HAP-1 (cell line): ENCODE results near the gene TAMALIN.

ENCODE experiments used
- DNase-seq, 2 experiments: peaks; one replicate each; pipeline ENCODE4 v3.0.0-alpha.2; 2016 to 2020; ENCODE audit warnings: low spot score in 2 of 2
- H3K27me3 ChIP-seq: fragments of 250-450 bp; sonication (Bioruptor Pico); 2 replicates; pipeline ENCODE4 v1.5.1; 2020; ENCODE audit warnings: low read depth, mild to moderate bottlenecking, moderate library complexity
- H3K36me3 ChIP-seq: fragments of 250-450 bp; sonication (Bioruptor Pico); replicated peaks from 2 replicates; pipeline ENCODE4 v1.5.1; 2020; ENCODE audit warnings: mild to moderate bottlenecking
- H3K4me1 ChIP-seq: fragments of 250-450 bp; sonication (Bioruptor Pico); 2 replicates; pipeline ENCODE4 v1.5.1; 2020; ENCODE audit warnings: mild to moderate bottlenecking
- H3K4me3 ChIP-seq: fragments of 250-450 bp; sonication (Bioruptor Pico); 2 replicates; pipeline ENCODE4 v1.5.1; 2020; ENCODE audit warnings: mild to moderate bottlenecking, moderate library complexity
- H3K9me3 ChIP-seq: fragments of 250-450 bp; sonication (Bioruptor Pico); 2 replicates; pipeline ENCODE4 v1.5.1; 2020; ENCODE audit warnings: mild to moderate bottlenecking, moderate library complexity
- in situ Hi-C: fragments of 300-500 bp; cut with MboI; formaldehyde crosslinking; loops from 3 replicates; pipeline ENCODE4 v1.14.3; 2020; ENCODE audit warnings: low sequenced_read_pairs, inconsistent platforms, mixed read lengths

TAMALIN gene

GRCh38 chr12:51997136-51997535 is 9.6 kb upstream of the TAMALIN start:
- peaks cover 50% of the 10 kb centered on the region for H3K36me3 ChIP-seq
- in situ Hi-C loops = no loop called here
- H3K4me3 ChIP-seq = no peak overlapping the region

GRCh38 chr12:52003016-52003550 is 3.7 kb upstream of the TAMALIN start:
- DNase-seq = no peak
- Histone ChIP-seq H3K27me3 (no peaks in the 10 kb centered on the region), H3K36me3 (peaks cover 9% of the 10 kb centered on the region), H3K4me1 (peaks cover 4% of the 10 kb centered on the region; the same call in 1 of the 2 replicates), H3K9me3 (no peaks in the 10 kb centered on the region), H3K4me3 (no peak overlapping the region)
- in situ Hi-C loops = no loop called here

More at GRCh38 chr12:51997136-51997535, 9.6 kb upstream of the TAMALIN start:
- peaks cover 2% of the 10 kb centered on the region for H3K4me1 ChIP-seq
- no peaks in the 10 kb centered on the region for H3K9me3 ChIP-seq
- DNase-seq = no peak
- no peaks in the 10 kb centered on the region for H3K27me3 ChIP-seq

- in situ Hi-C loops = no loop called here
- DNase-seq = no peak
- peaks cover 4% of the 10 kb centered on the region; the same call in 1 of the 2 replicates for H3K4me1 ChIP-seq
Measured at GRCh38 chr12:52003591-52003990, 3.2 kb upstream of the TAMALIN start.

GRCh38 chr12:52004042-52004648 is 2.6 kb upstream of the TAMALIN start:
- peaks cover 5% of the 10 kb centered on the region for H3K36me3 ChIP-seq
- no peak overlapping the region for H3K4me3 ChIP-seq
- no peaks in the 10 kb centered on the region for H3K9me3 ChIP-seq
- H3K27me3 ChIP-seq = no peaks in the 10 kb centered on the region
- peak; percentile 26 to 69 for DNase-seq
- in situ Hi-C loops = no loop called here
- peaks cover 4% of the 10 kb centered on the region; the same call in 1 of the 2 replicates for H3K4me1 ChIP-seq

More at GRCh38 chr12:52003591-52003990, 3.2 kb upstream of the TAMALIN start:
- Histone ChIP-seq H3K4me3 (no peak overlapping the region), H3K27me3 (no peaks in the 10 kb centered on the region), H3K9me3 (no peaks in the 10 kb centered on the region), H3K36me3 (peaks cover 9% of the 10 kb centered on the region)

- Histone ChIP-seq H3K27me3 (no peaks in the 10 kb centered on the region), H3K36me3 (no peaks in the 10 kb centered on the region; the same call in 1 of the 2 replicates), H3K4me1 (peaks cover 7% of the 10 kb centered on the region), H3K9me3 (no peaks in the 10 kb centered on the region), H3K4me3 (no peak overlapping the region)
- in situ Hi-C loops = no loop called here
- DNase-seq = no peak
Measured at GRCh38 chr12:52005218-52005902, 1.4 kb upstream of the TAMALIN start.

- Histone ChIP-seq H3K27me3 (no peaks in the 10 kb centered on the region), H3K4me1 (peaks cover 7% of the 10 kb centered on the region), H3K36me3 (no peaks in the 10 kb centered on the region; the same call in none of the 2 replicates), H3K4me3 (peak overlapping the region; percentile 54), H3K9me3 (no peaks in the 10 kb centered on the region)
- no peak for DNase-seq
- in situ Hi-C loops = no loop called here
Measured at GRCh38 chr12:52005903-52006703, 643 bp upstream of the TAMALIN start.

GRCh38 chr12:52007158-52007921 is 594 bp downstream of the TAMALIN start:
- Histone ChIP-seq H3K27me3 (no peaks in the 10 kb centered on the region), H3K4me1 (peaks cover 7% of the 10 kb centered on the region), H3K4me3 (peak overlapping the region; percentile 54), H3K9me3 (no peaks in the 10 kb centered on the region), H3K36me3 (no peaks in the 10 kb centered on the region; the same call in none of the 2 replicates)
- DNase-seq = peak in 1 of 2 experiments; percentile 46
- in situ Hi-C loops = no loop called here

- H3K4me3 ChIP-seq = peak overlapping the region; percentile 54
- in situ Hi-C loops = no loop called here
Measured at GRCh38 chr12:52007982-52008510, 1.3 kb downstream of the TAMALIN start.

GRCh38 chr12:52009081-52009751 is 2.5 kb downstream of the TAMALIN start:
- Histone ChIP-seq H3K4me1 (peaks cover 7% of the 10 kb centered on the region), H3K27me3 (no peaks in the 10 kb centered on the region), H3K4me3 (no peak overlapping the region), H3K36me3 (no peaks in the 10 kb centered on the region; the same call in 1 of the 2 replicates), H3K9me3 (no peaks in the 10 kb centered on the region)
- in situ Hi-C loops = no loop called here
- no peak for DNase-seq

More at GRCh38 chr12:52007982-52008510, 1.3 kb downstream of the TAMALIN start:
- Histone ChIP-seq H3K27me3 (no peaks in the 10 kb centered on the region), H3K36me3 (no peaks in the 10 kb centered on the region; the same call in 1 of the 2 replicates), H3K4me1 (peaks cover 7% of the 10 kb centered on the region), H3K9me3 (no peaks in the 10 kb centered on the region)
- no peak for DNase-seq

GRCh38 chr12:52010152-52010622 is 3.4 kb downstream of the TAMALIN start:
- peaks cover 7% of the 10 kb centered on the region for H3K4me1 ChIP-seq
- H3K9me3 ChIP-seq = no peaks in the 10 kb centered on the region
- H3K27me3 ChIP-seq = no peaks in the 10 kb centered on the region
- in situ Hi-C loops = no loop called here
- H3K4me3 ChIP-seq = no peak overlapping the region
- H3K36me3 ChIP-seq = no peaks in the 10 kb centered on the region; the same call in 1 of the 2 replicates
- DNase-seq = peak; percentile 40 to 81

GRCh38 chr12:52010692-52011601 is 4.2 kb downstream of the TAMALIN start:
- DNase-seq = no peak
- Histone ChIP-seq H3K4me1 (peaks cover 7% of the 10 kb centered on the region), H3K27me3 (no peaks in the 10 kb centered on the region), H3K9me3 (no peaks in the 10 kb centered on the region), H3K4me3 (no peak overlapping the region), H3K36me3 (no peaks in the 10 kb centered on the region; the same call in 1 of the 2 replicates)
- in situ Hi-C loops = no loop called here
